ENCODE results near the gene FGF12. TPM values are rescaled to one million over a fixed set of nuclear protein-coding genes. Genes with fewer than 3 reads are reported as not detected.

The FGF12 gene
- total RNA-seq, 2 experiments from 2014 or later, result not detected

GRCh38 chr3:192258721-192259120 lies 468.6 kb downstream of the FGF12 start:
- Histone ChIP-seq H3K27me3 (ENCODE audit: control insufficient read depth in 1 of 2, insufficient read depth in 2 of 2, low read length in 2 of 2) (no peaks in the 10 kb centered on the region), H3K27ac (ENCODE audit: low read depth in 1 of 2, low read length in 2 of 2) (no peak overlapping the region), H3K4me3 (ENCODE audit: low read length) (no peak overlapping the region), H3K4me1 (ENCODE audit: insufficient read depth, low read length) (no peaks in the 10 kb centered on the region), H3K9me3 (ENCODE audit: control insufficient read depth in 1 of 2, insufficient read depth in 1 of 2, low read length in 2 of 2) (no peaks in the 10 kb centered on the region), H3K36me3 (ENCODE audit: insufficient read depth, low read length) (no peaks in the 10 kb centered on the region)
- no peak overlapping the region for H3K4me3 Mint-ChIP-seq
- DNase-seq (no peak), ATAC-seq (ENCODE audit: poor library complexity) (no peak)
- intact Hi-C loops (cut with DNase I, micrococcal nuclease), result no loop called here
- peaks cover 2% of the 10 kb centered on the region for H3K9me3 Mint-ChIP-seq
- no peak overlapping the region for H3K27ac Mint-ChIP-seq
- no peak for TF ChIP-seq CTCF (IDR thresholded peaks at IDR 0.05)
- ChIA-PET CTCF (no interaction called here), POLR2A (no interaction called here)
- no peaks in the 10 kb centered on the region for H3K27me3 Mint-ChIP-seq
- H3K36me3 Mint-ChIP-seq (ENCODE audit: low read depth), result no peaks in the 10 kb centered on the region
- no peaks in the 10 kb centered on the region for H3K4me1 Mint-ChIP-seq (ENCODE audit: low read depth)

- CTCF ChIA-PET, result no interaction called here
Observed at GRCh38 chr3:192255839-192256238, 471.5 kb downstream of the FGF12 start.

GRCh38 chr3:192253138-192253887 lies 474.0 kb downstream of the FGF12 start:
- no peaks in the 10 kb centered on the region for H3K36me3 ChIP-seq (ENCODE audit: insufficient read depth, low read length)
- ATAC-seq (ENCODE audit: poor library complexity) (no peak), DNase-seq (no peak)
- intact Hi-C loops (cut with DNase I, micrococcal nuclease), result no loop called here
- CTCF ChIA-PET, result no interaction called here
- H3K4me1 ChIP-seq (ENCODE audit: insufficient read depth, low read length), result no peaks in the 10 kb centered on the region
- no peaks in the 10 kb centered on the region for H3K27me3 ChIP-seq (ENCODE audit: control insufficient read depth in 1 of 2, insufficient read depth in 2 of 2, low read length in 2 of 2)
- H3K4me3 ChIP-seq (ENCODE audit: low read length), result no peak overlapping the region
- Mint-ChIP-seq H3K27ac (no peak overlapping the region), H3K27me3 (no peaks in the 10 kb centered on the region), H3K9me3 (no peaks in the 10 kb centered on the region), H3K4me1 (ENCODE audit: low read depth) (no peaks in the 10 kb centered on the region), H3K4me3 (no peak overlapping the region), H3K36me3 (ENCODE audit: low read depth) (no peaks in the 10 kb centered on the region)
- H3K27ac ChIP-seq (ENCODE audit: low read depth in 1 of 2, low read length in 2 of 2), result no peak overlapping the region
- POLR2A ChIA-PET, result no interaction called here
- no peak for TF ChIP-seq CTCF (IDR thresholded peaks at IDR 0.05)
- no peaks in the 10 kb centered on the region for H3K9me3 ChIP-seq (ENCODE audit: control insufficient read depth in 1 of 2, insufficient read depth in 1 of 2, low read length in 2 of 2)

More at GRCh38 chr3:192255839-192256238, 471.5 kb downstream of the FGF12 start:
- POLR2A ChIA-PET, result no interaction called here
- ATAC-seq (ENCODE audit: poor library complexity) (no peak), DNase-seq (no peak)
- no peak overlapping the region for H3K27ac ChIP-seq (ENCODE audit: low read depth in 1 of 2, low read length in 2 of 2)
- intact Hi-C loops (cut with DNase I, micrococcal nuclease), result no loop called here
- Mint-ChIP-seq H3K27ac (no peak overlapping the region), H3K27me3 (no peaks in the 10 kb centered on the region), H3K36me3 (ENCODE audit: low read depth) (no peaks in the 10 kb centered on the region), H3K4me3 (no peak overlapping the region), H3K9me3 (no peaks in the 10 kb centered on the region), H3K4me1 (ENCODE audit: low read depth) (no peaks in the 10 kb centered on the region)
- no peak overlapping the region for H3K4me3 ChIP-seq (ENCODE audit: low read length)
- TF ChIP-seq CTCF (IDR thresholded peaks at IDR 0.05), result no peak
- no peaks in the 10 kb centered on the region for H3K4me1 ChIP-seq (ENCODE audit: insufficient read depth, low read length)
- H3K36me3 ChIP-seq (ENCODE audit: insufficient read depth, low read length), result no peaks in the 10 kb centered on the region
- H3K27me3 ChIP-seq (ENCODE audit: control insufficient read depth in 1 of 2, insufficient read depth in 2 of 2, low read length in 2 of 2), result no peaks in the 10 kb centered on the region
- H3K9me3 ChIP-seq (ENCODE audit: control insufficient read depth in 1 of 2, insufficient read depth in 1 of 2, low read length in 2 of 2), result no peaks in the 10 kb centered on the region
